ENCODE measurements around the gene NUMA1. TPM values are rescaled to one million over a fixed set of nuclear protein-coding genes. Genes with fewer than 3 reads are reported as not detected.
A peak's percentile ranks its signal among the peaks of the same experiment; 100 is the strongest.

The NUMA1 gene
- total RNA-seq, 1 experiment from 2014 or later: 267 TPM

- no peaks in the 10 kb centered on the region for H3K9me2 ChIP-seq (ENCODE audit: insufficient read depth)
- no peaks in the 10 kb centered on the region for H3K79me2 ChIP-seq (ENCODE audit: low read depth)
- no peak overlapping the region for H3K4me3 ChIP-seq
- H3F3A ChIP-seq (ENCODE audit: insufficient read depth, low read depth): peaks cover 33% of the 10 kb centered on the region; the same call in 1 of the 2 replicates
- POLR2A ChIA-PET (ENCODE audit: unreplicated experiment): interaction anchor here (0.6 kb wide), 1 partner anchor 222 kb away, joined by 24 read pairs; no protein-coding TSS in a partner anchor
- H3K4me1 ChIP-seq (replicated peaks; ENCODE audit: insufficient read depth): no peaks in the 10 kb centered on the region
- H3K36me3 ChIP-seq (ENCODE audit: low read depth): peaks cover 20% of the 10 kb centered on the region; the same call in 1 of the 2 replicates
- no peaks in the 10 kb centered on the region for H3K9me3 ChIP-seq (ENCODE audit: insufficient read depth, low read depth)
- CTCF ChIA-PET: no interaction called here
- TF ChIP-seq CTCF (conservative IDR thresholded peaks at IDR 0.05): no peak
- TF ChIP-seq EZH2 (IDR thresholded peaks at IDR 0.05; ENCODE audit: low read depth): no peak
- H4K20me1 ChIP-seq (ENCODE audit: insufficient read depth): peaks cover 48% of the 10 kb centered on the region
- no peak for DNase-seq
- no peak overlapping the region for H2AFZ ChIP-seq
- no peak overlapping the region for H3K27ac ChIP-seq
- H3K27me3 ChIP-seq (ENCODE audit: insufficient read depth, low read depth): no peaks in the 10 kb centered on the region
- no TSS peak for BruUV-seq (replicated peaks)
- intact Hi-C loops (cut with micrococcal nuclease; ENCODE audit: unreplicated experiment): no loop called here
- no peak overlapping the region for H3K4me2 ChIP-seq
Measured at GRCh38 chr11:72009156-72009555, 71.2 kb downstream of the NUMA1 start.

GRCh38 chr11:72008728-72009127 is 71.6 kb downstream of the NUMA1 start:
- no peaks in the 10 kb centered on the region for H3K9me3 ChIP-seq (ENCODE audit: insufficient read depth, low read depth)
- H3K4me3 ChIP-seq: no peak overlapping the region
- H2AFZ ChIP-seq: no peak overlapping the region
- no peak overlapping the region for H3K27ac ChIP-seq
- H3K79me2 ChIP-seq (ENCODE audit: low read depth): no peaks in the 10 kb centered on the region
- no peak for DNase-seq
- TF ChIP-seq CTCF (conservative IDR thresholded peaks at IDR 0.05) (no peak), EZH2 (IDR thresholded peaks at IDR 0.05; ENCODE audit: low read depth) (no peak)
- peaks cover 48% of the 10 kb centered on the region for H4K20me1 ChIP-seq (ENCODE audit: insufficient read depth)
- no peak overlapping the region for H3K4me2 ChIP-seq
- H3K36me3 ChIP-seq (ENCODE audit: low read depth): peaks cover 21% of the 10 kb centered on the region; the same call in 1 of the 2 replicates
- no TSS peak for BruUV-seq (replicated peaks)
- peaks cover 34% of the 10 kb centered on the region; the same call in 1 of the 2 replicates for H3F3A ChIP-seq (ENCODE audit: insufficient read depth, low read depth)
- H3K27me3 ChIP-seq (ENCODE audit: insufficient read depth, low read depth): no peaks in the 10 kb centered on the region
- no peaks in the 10 kb centered on the region for H3K4me1 ChIP-seq (replicated peaks; ENCODE audit: insufficient read depth)
- ChIA-PET CTCF (interaction anchor here (0.5 kb wide), 1 partner anchor 20 kb away, joined by 8 read pairs; no protein-coding TSS in a partner anchor), POLR2A (ENCODE audit: unreplicated experiment) (no interaction called here)
- intact Hi-C loops (cut with micrococcal nuclease; ENCODE audit: unreplicated experiment): no loop called here
- no peaks in the 10 kb centered on the region for H3K9me2 ChIP-seq (ENCODE audit: insufficient read depth)

- CTCF ChIA-PET: no interaction called here
- peaks cover 40% of the 10 kb centered on the region for H4K20me1 ChIP-seq (ENCODE audit: insufficient read depth)
- TF ChIP-seq EZH2 (IDR thresholded peaks at IDR 0.05; ENCODE audit: low read depth) (no peak), CTCF (conservative IDR thresholded peaks at IDR 0.05) (no peak)
Measured at GRCh38 chr11:72007587-72007986, 72.8 kb downstream of the NUMA1 start.

More at GRCh38 chr11:72007587-72007986, 72.8 kb downstream of the NUMA1 start:
- Histone ChIP-seq H3K4me2 (no peak overlapping the region), H3K4me1 (replicated peaks; ENCODE audit: insufficient read depth) (no peaks in the 10 kb centered on the region), H3K9me3 (ENCODE audit: insufficient read depth, low read depth) (no peaks in the 10 kb centered on the region), H3K27me3 (ENCODE audit: insufficient read depth, low read depth) (no peaks in the 10 kb centered on the region), H3K4me3 (no peak overlapping the region), H3F3A (ENCODE audit: insufficient read depth, low read depth) (peaks cover 45% of the 10 kb centered on the region; the same call in 1 of the 2 replicates), H3K9me2 (ENCODE audit: insufficient read depth) (no peaks in the 10 kb centered on the region), H3K36me3 (ENCODE audit: low read depth) (peaks cover 31% of the 10 kb centered on the region; the same call in 1 of the 2 replicates), H2AFZ (no peak overlapping the region), H3K79me2 (ENCODE audit: low read depth) (no peaks in the 10 kb centered on the region), H3K27ac (no peak overlapping the region)
- POLR2A ChIA-PET (ENCODE audit: unreplicated experiment): interaction anchor here (0.6 to 0.7 kb wide), 2 partner anchors 30 to 441 kb away, joined by 3 to 4 read pairs; no protein-coding TSS in a partner anchor
- BruUV-seq (replicated peaks): TSS peak; percentile 2
- intact Hi-C loops (cut with micrococcal nuclease; ENCODE audit: unreplicated experiment): no loop called here
- no peak for DNase-seq

All from PC-9 (cell line).